Skin of body (tissue), 1 donor: ENCODE data around the gene GKAP1. TPM values are rescaled to one million over a fixed set of nuclear protein-coding genes. Genes with fewer than 3 reads are reported as not detected.

Source experiments
- total RNA-seq: library from RNA; depleted of rRNA; stranded (reverse); fragments of >200 nt; gene quantifications from one replicate; pipeline ENCODE4 v1.2.3, GENCODE V29; 2014

Gene GKAP1
- total RNA-seq, 1 donor from 2014 or later, result 5.6 TPM

Other genes starting within 250 kb of the GKAP1 start
- gene IDNK, start 194.6 kb downstream of the GKAP1 start, total RNA-seq, result 3.8 TPM
- gene UBQLN1, start 109.8 kb downstream of the GKAP1 start, total RNA-seq, result 102 TPM
- gene KIF27, start 103.7 kb upstream of the GKAP1 start, total RNA-seq, result 13.1 TPM
- 535 TPM for gene HNRNPK, start 162.4 kb upstream of the GKAP1 start, total RNA-seq
- gene RMI1, start 163.0 kb upstream of the GKAP1 start, total RNA-seq, result 9.4 TPM